Kidney (tissue), 14 donors: ENCODE data around the gene AGXT. TPM values are rescaled to one million over a fixed set of nuclear protein-coding genes. Genes with fewer than 3 reads are reported as not detected.

Experiments
- DNase-seq, 5 donors: peaks; one replicate each; pipeline ENCODE4 v3.0.0-alpha.2; 2013 to 2020
- FAIRE-seq: peaks from 2 replicates; lab custom pipeline; 2012; peaks lifted over from hg19 to GRCh38; lab: Jason Lieb, UNC
- H3K27ac ChIP-seq, 2 donors: one replicate each; pipeline ENCODE4 v1.7.0; 2013; ENCODE audit warnings: low read depth in 2 of 2, low read length in 2 of 2, inconsistent platforms in 1 of 2
- H3K27me3 ChIP-seq: one replicate; pipeline ENCODE4 v1.7.1; 2013; ENCODE audit warnings: low read length, inconsistent platforms; ENCODE audit not compliant: control insufficient read depth, insufficient read depth
- H3K36me3 ChIP-seq, 3 donors: one replicate each; pipeline versions ENCODE4 v1.7.0 to v1.7.1; 2013; ENCODE audit warnings: low read length in 3 of 3, control low read depth in 1 of 3, inconsistent platforms in 1 of 3; ENCODE audit not compliant: insufficient read depth in 3 of 3, control insufficient read depth in 2 of 3
- H3K4me1 ChIP-seq, 3 donors: one replicate each; pipeline versions ENCODE4 v1.7.0 to v1.7.1; 2013; ENCODE audit warnings: low read length in 3 of 3, inconsistent platforms in 1 of 3, low read depth in 1 of 3; ENCODE audit not compliant: control insufficient read depth in 2 of 3, insufficient read depth in 2 of 3
- H3K4me3 ChIP-seq, 3 donors: one replicate each; pipeline versions ENCODE4 v1.7.0 to v1.8.1; 2013; ENCODE audit warnings: low read length in 3 of 3, control low read depth in 1 of 3, inconsistent platforms in 1 of 3
- H3K9ac ChIP-seq, 3 donors: one replicate each; pipeline versions ENCODE4 v1.7.0 to v1.7.1; 2013; ENCODE audit warnings: low read length in 3 of 3, control low read depth in 1 of 3, inconsistent platforms in 1 of 3
- H3K9me3 ChIP-seq, 3 donors: one replicate each; pipeline versions ENCODE4 v1.7.0 to v1.7.1; 2013; ENCODE audit warnings: low read length in 3 of 3, control low read depth in 1 of 3, inconsistent platforms in 1 of 3; ENCODE audit not compliant: control insufficient read depth in 2 of 3, insufficient read depth in 1 of 3
- CTCF ChIP-seq: IDR thresholded peaks from 3 replicates; pipeline ENCODE4 v1.5.1; 2012; ENCODE audit warnings: mild to moderate bottlenecking, moderate library complexity, borderline replicate concordance; ENCODE audit not compliant: insufficient read depth; ENCODE audit errors: extremely low read depth
- intact Hi-C: fragments of 100-400 bp; cut with DNase I; formaldehyde crosslinking; loops from one replicate; pipeline ENCODE4 v1.11.1; 2022
- polyA plus RNA-seq: library from polyadenylated mRNA; stranded (reverse); fragments of 350-450 nt; fragmentation: Illumina TruSeq; extraction: RNeasy Lipid Tissue Mini Kit (QIAGEN cat#74804); gene quantifications from one replicate; pipeline ENCODE4 v1.2.3, GENCODE V29; 2014; ENCODE audit warnings: low read depth, low replicate concordance; ENCODE audit not compliant: insufficient read depth
- total RNA-seq: library from RNA; stranded (reverse); fragmentation: NEBNext Ultra II Directional; extraction: Animal tissue kit (Norgen Biotek cat#: 25700); gene quantifications from one replicate; pipeline ENCODE4 v1.2.1, GENCODE V29; 2021
- donor health status: control.
- donor health status: control.
- donor health status: control.
- donor health status: control.
- donor health status: control.
- donor health status: DM: yes; HTN: yes; CAD: no.
- donor health status: Normal renal cell carcinoma (clear cell type).

The AGXT gene
- total and polyA plus RNA-seq, 2 donors from 2014 or later: 0.09 to 12.5 TPM

GRCh38 chr2:240850026-240850425, 18.6 kb upstream of the AGXT start:
- FAIRE-seq (no peak), DNase-seq (no peak)
- no peak for TF ChIP-seq CTCF
- intact Hi-C loops: loop anchor here (5.0 to 10.0 kb wide), 2 partner anchors 215 to 367 kb away; no protein-coding TSS in a partner anchor
- H3K27ac ChIP-seq: no peak overlapping the region
- H3K36me3 ChIP-seq: no peaks in the 10 kb centered on the region
- no peaks in the 10 kb centered on the region for H3K27me3 ChIP-seq
- peaks cover 0 to 7% (median 0%) of the 10 kb centered on the region in 3 donors for H3K9me3 ChIP-seq
- no peak overlapping the region for H3K9ac ChIP-seq
- H3K4me1 ChIP-seq: peaks cover 0 to 3% (median 0%) of the 10 kb centered on the region in 3 donors
- H3K4me3 ChIP-seq: no peak overlapping the region

- DNase-seq: peak in 1 of 5 donors; percentile 67
- Histone ChIP-seq H3K9ac (no peak overlapping the region), H3K4me1 (peaks cover 0 to 3% (median 0%) of the 10 kb centered on the region in 3 donors), H3K27me3 (no peaks in the 10 kb centered on the region), H3K4me3 (no peak overlapping the region), H3K27ac (no peak overlapping the region), H3K36me3 (no peaks in the 10 kb centered on the region), H3K9me3 (peaks cover 0 to 7% (median 0%) of the 10 kb centered on the region in 3 donors)
- FAIRE-seq: no peak
- intact Hi-C loops: loop anchor here (5.0 to 10.0 kb wide), 2 partner anchors 214 to 367 kb away; no protein-coding TSS in a partner anchor
- TF ChIP-seq CTCF: no peak
These were observed 17.9 kb upstream of the AGXT start for GRCh38 chr2:240850756-240851077.

GRCh38 chr2:240851078-240851991, 17.3 kb upstream of the AGXT start:
- no peak overlapping the region for H3K27ac ChIP-seq
- FAIRE-seq: no peak
- H3K4me3 ChIP-seq: no peak overlapping the region
- peaks cover 0 to 7% (median 0%) of the 10 kb centered on the region in 3 donors for H3K9me3 ChIP-seq
- peaks cover 0 to 3% (median 0%) of the 10 kb centered on the region in 3 donors for H3K4me1 ChIP-seq
- intact Hi-C loops: loop anchor here (5.0 to 10.0 kb wide), 2 partner anchors 213 to 366 kb away; no protein-coding TSS in a partner anchor
- peak; percentile 94 for TF ChIP-seq CTCF
- H3K27me3 ChIP-seq: no peaks in the 10 kb centered on the region
- H3K9ac ChIP-seq: no peak overlapping the region
- peak; percentile 82 to 93 (median 88) for DNase-seq
- H3K36me3 ChIP-seq: no peaks in the 10 kb centered on the region
